Activated naive CD4-positive, alpha-beta T cell treated with anti-CD3 and anti-CD28 coated beads, Interleukin-2, amount 50 U/mL, for 72 hours (primary cell): Measurements from ENCODE around the gene MAPK7. TPM values are rescaled to one million over a fixed set of nuclear protein-coding genes. Genes with fewer than 3 reads are reported as not detected.

Experiments
- ATAC-seq, 2 donors: fragments of 150-1000 bp; cut with Tn5 transposase; 2 replicates each; pipeline ENCODE4 v1.10.0; 2021; ENCODE audit warnings: mild to moderate bottlenecking in 2 of 2, moderate library complexity in 2 of 2
- DNase-seq, 2 donors: peaks; one replicate each; pipeline ENCODE4 v3.0.0; 2021 to 2022; ENCODE audit warnings: low spot score in 2 of 2
- H3K27ac Mint-ChIP-seq, 2 donors: one replicate each; pipeline ENCODE4 v1.8.0; 2022; ENCODE audit warnings: mild to moderate bottlenecking in 2 of 2, mixed read lengths in 2 of 2
- H3K36me3 Mint-ChIP-seq, 2 donors: one replicate each; pipeline ENCODE4 v1.8.0; 2022; ENCODE audit warnings: mixed read lengths in 2 of 2
- H3K9me3 Mint-ChIP-seq, 2 donors: one replicate each; pipeline ENCODE4 v1.8.0; 2022; ENCODE audit warnings: mixed read lengths in 2 of 2
- total RNA-seq, 2 donors: library from RNA; stranded (reverse); gene quantifications; one replicate each; pipeline ENCODE4 v1.2.3, GENCODE V29; 2022

Gene MAPK7
- total RNA-seq, 2 donors from 2014 or later: 9.1 to 33.4 TPM

DNA sequence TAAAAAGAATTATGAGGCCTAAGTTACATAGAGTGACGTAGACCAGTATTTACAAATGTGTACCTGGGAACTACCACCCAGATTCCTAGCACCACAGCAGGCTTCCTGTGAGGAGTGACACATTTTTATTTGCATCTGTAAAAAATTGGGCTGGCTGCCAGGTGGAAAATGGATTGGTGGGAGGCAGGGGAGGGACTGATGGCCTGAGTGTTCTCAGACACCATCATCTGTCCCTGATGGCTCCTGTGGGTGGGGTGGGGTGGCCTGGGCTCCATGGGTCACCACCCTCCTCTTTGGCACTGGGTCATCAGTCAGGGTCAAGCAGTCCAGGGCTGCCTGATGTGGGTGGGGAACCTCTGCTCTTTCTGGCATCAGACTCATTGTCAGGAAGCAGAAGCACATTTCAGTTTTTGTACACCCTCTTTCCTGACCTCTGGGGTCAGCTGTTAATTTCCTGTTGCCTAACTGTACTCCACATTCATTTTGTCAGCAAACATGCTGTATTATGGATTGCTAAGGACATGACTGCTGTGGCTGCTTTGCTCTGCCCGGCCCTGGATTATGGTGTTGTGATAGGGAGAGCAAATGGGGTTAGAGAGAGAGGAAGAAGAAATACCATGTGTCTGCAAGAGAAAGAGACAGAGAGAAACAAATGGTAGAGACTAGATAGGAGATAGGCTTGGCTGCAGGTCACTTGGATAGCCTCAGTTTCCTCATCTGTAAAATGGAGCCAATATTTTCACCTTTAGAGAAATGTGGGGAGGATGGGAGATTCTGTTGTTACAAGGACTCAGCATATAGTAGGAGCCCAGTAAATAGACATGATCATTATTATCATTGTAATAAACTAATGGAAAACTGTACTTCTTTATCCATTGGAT is 20.2 kb downstream of the MAPK7 start:
- DNase-seq (no peak), ATAC-seq (no peak)
- Mint-ChIP-seq H3K36me3 (no peaks in the 10 kb centered on the region), H3K27ac (no peak overlapping the region), H3K9me3 (no peaks in the 10 kb centered on the region)

- DNase-seq (no peak), ATAC-seq (no peak)
- Mint-ChIP-seq H3K36me3 (no peaks in the 10 kb centered on the region), H3K9me3 (no peaks in the 10 kb centered on the region), H3K27ac (no peak overlapping the region)
These were observed 21.6 kb downstream of the MAPK7 start for GRCh38 chr17:19399750-19400450.

DNA sequence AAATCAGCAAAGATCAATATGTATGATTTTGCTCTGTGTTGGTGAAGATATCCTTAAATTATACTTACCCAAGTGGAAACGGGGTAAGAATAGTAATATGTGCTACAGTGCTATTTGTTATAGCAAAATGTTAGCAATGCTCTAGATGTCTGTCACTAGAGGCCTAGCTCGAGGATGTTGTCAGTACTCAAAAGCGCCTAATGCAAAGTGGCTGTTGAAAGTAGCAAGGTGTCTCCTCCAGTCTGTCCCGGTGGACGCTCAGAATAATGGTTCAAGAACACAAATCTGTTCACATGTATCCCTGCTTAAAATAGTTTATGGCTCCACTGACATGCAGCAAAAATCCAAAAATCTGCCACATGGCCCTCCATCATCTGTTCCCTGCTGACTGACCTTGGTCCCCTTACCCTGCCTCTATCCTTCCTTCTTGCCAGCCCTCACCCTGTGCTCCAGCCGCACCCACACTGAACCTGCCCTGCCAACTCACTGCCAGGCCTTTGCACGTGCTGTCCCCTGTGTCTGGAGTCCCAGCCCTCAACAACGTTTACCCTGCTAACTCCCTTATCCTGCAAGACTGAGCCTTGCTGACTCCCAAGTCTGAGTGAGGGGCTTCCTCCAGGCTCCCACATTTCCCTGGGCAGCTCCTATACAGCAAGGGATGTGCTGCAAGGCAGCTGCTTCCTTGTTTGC is 23.2 kb downstream of the MAPK7 start:
- Mint-ChIP-seq H3K9me3 (no peaks in the 10 kb centered on the region), H3K27ac (peak overlapping the region in 1 of 2 donors; percentile 33)
- no peak for ATAC-seq

DNA sequence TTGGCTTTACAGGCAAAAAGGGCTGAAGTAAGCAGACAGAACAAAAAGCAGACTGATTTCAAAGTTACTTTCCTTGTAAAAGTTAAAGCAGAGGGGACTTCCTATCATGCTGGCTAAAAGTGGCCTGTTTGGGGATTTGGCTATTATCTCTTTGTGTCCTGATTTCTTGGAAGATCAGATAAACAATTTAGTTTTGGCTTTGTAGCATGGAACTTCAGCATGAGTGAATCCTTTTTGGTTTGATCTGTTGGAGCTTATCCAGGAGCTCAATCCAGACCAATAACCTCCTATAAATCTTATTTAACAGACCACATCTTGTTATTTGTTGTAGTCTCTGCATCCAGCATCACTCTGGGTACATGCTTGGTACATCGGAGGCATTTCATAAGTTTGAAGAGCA is 23.9 kb downstream of the MAPK7 start:
- no peak overlapping the region for H3K27ac Mint-ChIP-seq

More for the DNA sequence above, 23.2 kb downstream of the MAPK7 start:
- no peaks in the 10 kb centered on the region for H3K36me3 Mint-ChIP-seq
- no peak for DNase-seq

DNA sequence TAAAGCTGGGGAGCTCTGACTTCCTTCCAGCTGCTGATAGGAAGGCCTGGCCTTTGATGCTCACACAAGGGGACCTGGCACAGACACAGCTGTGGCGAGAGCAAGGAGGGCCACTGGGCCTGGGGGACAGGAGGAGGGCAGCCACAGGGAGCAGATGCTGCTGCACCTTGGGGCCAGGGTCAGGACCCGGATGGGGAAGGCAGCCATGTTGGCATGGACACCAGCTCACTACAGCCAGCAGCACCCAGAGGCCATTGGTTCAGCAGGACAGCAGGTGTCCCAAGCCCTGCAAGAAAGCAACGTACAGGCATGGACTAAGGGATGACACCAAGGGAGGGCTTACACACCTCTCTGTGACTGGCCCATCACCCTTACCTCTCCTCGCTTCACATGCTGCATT is 24.7 kb downstream of the MAPK7 start:
- no peak for ATAC-seq
- no peak overlapping the region for H3K27ac Mint-ChIP-seq
- H3K36me3 Mint-ChIP-seq: no peaks in the 10 kb centered on the region
- DNase-seq: no peak
- no peaks in the 10 kb centered on the region for H3K9me3 Mint-ChIP-seq

More for the DNA sequence above, 23.9 kb downstream of the MAPK7 start:
- Mint-ChIP-seq H3K36me3 (no peaks in the 10 kb centered on the region), H3K9me3 (no peaks in the 10 kb centered on the region)
- ATAC-seq (no peak), DNase-seq (no peak)

GRCh38 chr17:19404264-19404663 is 26.0 kb downstream of the MAPK7 start:
- H3K9me3 Mint-ChIP-seq: no peaks in the 10 kb centered on the region
- H3K36me3 Mint-ChIP-seq: no peaks in the 10 kb centered on the region
- ATAC-seq (no peak), DNase-seq (no peak)
- no peak overlapping the region for H3K27ac Mint-ChIP-seq

- H3K36me3 Mint-ChIP-seq: no peaks in the 10 kb centered on the region
- no peaks in the 10 kb centered on the region for H3K9me3 Mint-ChIP-seq
- DNase-seq: no peak
- ATAC-seq: no peak
- no peak overlapping the region for H3K27ac Mint-ChIP-seq
These were observed 26.8 kb downstream of the MAPK7 start for GRCh38 chr17:19405114-19405513.

DNA sequence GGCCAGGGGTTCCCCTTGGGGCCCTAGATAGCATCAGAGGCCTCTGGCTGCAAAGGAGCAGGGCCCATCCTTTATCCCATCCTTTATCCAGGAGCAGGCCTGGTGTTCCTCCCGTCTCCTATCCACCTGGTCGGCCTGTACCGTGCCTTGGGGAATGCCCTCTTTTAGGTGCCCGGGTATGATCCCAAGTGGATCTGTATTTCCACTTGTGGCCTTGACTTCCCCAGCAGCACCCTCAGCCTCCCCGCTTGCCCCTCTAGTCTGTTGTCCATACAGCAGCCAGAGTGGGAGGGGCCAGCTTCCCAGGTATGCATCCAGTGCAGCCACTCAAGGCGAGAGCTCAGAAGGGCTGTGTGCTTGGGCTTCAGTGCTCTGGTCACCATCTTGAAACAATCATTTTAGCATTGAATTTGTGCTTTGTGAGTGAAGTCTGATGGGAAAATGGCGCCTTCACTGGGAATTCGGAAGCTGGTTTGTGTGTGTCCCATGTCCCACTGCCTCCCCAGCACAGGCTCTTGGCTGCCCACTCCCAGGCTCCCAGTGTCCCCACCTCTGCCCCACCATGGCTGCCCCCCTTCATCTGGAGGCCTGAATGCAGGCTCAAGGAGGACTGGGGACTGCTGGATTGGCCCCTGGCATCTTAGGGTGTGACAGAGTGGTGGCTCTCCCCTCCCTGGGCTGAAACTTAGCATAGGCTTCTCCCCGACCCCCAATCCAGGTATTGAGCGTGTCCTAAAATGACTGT is 29.5 kb downstream of the MAPK7 start:
- no peaks in the 10 kb centered on the region for H3K36me3 Mint-ChIP-seq
- H3K27ac Mint-ChIP-seq: no peak overlapping the region
- DNase-seq (no peak), ATAC-seq (no peak)
- no peaks in the 10 kb centered on the region for H3K9me3 Mint-ChIP-seq

DNA sequence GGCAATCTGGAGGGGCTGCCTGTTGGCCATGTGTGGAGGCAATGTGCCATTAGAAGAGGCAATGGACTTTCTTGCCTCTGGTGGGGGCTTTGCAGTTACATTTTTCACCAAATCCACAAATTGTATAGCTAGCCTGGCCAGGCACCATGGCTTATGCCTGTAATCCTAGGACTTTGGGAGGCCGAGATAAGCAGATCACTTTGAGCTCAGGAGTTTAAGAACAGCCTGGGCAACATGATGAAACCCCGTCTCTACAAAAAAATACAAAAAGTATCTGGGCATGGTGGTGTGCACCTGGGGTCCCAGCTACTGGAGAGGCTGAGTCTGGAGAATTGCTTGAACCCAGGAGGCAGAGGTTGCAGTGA is 30.0 kb downstream of the MAPK7 start:
- H3K36me3 Mint-ChIP-seq: no peaks in the 10 kb centered on the region
- H3K9me3 Mint-ChIP-seq: no peaks in the 10 kb centered on the region
- no peak overlapping the region for H3K27ac Mint-ChIP-seq
- DNase-seq (no peak), ATAC-seq (no peak)

DNA sequence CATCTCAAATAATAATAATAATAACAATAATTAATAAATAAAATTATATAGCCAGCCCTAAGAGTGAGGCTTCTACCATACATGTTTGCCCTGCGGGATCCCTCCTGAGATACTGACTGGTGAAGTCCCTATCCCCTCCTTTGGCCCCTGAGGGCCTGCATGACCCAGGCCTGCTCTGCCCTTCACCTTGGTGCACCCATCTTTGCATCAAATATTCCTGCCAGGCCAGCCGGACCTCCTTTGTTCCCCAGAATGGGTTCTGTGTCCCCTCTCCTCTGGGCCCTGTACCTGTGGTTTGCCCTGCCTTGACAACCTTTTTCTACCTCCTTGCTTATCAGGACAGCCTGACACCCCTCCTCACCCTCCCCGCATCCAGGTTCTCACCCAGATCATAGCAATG is 30.8 kb downstream of the MAPK7 start:
- Mint-ChIP-seq H3K27ac (no peak overlapping the region), H3K36me3 (no peaks in the 10 kb centered on the region), H3K9me3 (no peaks in the 10 kb centered on the region)
- DNase-seq (no peak), ATAC-seq (no peak)

GRCh38 chr17:19409509-19409908 is 31.2 kb downstream of the MAPK7 start:
- H3K27ac Mint-ChIP-seq: no peak overlapping the region
- ATAC-seq: peak; percentile 29 to 63
- DNase-seq: no peak
- no peaks in the 10 kb centered on the region for H3K9me3 Mint-ChIP-seq
- no peaks in the 10 kb centered on the region for H3K36me3 Mint-ChIP-seq

DNA sequence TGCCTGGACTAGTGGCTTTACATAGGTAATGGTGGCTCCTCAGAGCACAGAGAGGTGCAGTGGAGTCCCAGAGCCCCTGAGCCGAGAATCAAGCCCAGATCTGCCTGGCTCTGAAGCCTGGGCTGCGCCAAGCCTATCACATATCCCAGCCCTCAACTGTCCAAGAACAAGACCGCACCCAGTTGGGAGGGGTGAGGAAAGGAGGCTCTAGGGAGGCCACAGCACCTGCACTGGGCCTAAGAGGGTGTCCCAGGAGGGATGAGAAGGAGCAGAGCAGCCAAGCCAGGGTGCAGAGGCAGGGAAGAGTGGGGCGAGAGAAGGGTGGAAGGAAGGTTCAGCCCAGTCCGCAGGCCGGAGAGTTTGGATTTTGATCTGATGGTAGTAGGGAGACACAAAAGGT is 31.8 kb downstream of the MAPK7 start:
- DNase-seq (no peak), ATAC-seq (no peak)
- H3K9me3 Mint-ChIP-seq: no peaks in the 10 kb centered on the region
- H3K27ac Mint-ChIP-seq: no peak overlapping the region
- no peaks in the 10 kb centered on the region for H3K36me3 Mint-ChIP-seq

DNA sequence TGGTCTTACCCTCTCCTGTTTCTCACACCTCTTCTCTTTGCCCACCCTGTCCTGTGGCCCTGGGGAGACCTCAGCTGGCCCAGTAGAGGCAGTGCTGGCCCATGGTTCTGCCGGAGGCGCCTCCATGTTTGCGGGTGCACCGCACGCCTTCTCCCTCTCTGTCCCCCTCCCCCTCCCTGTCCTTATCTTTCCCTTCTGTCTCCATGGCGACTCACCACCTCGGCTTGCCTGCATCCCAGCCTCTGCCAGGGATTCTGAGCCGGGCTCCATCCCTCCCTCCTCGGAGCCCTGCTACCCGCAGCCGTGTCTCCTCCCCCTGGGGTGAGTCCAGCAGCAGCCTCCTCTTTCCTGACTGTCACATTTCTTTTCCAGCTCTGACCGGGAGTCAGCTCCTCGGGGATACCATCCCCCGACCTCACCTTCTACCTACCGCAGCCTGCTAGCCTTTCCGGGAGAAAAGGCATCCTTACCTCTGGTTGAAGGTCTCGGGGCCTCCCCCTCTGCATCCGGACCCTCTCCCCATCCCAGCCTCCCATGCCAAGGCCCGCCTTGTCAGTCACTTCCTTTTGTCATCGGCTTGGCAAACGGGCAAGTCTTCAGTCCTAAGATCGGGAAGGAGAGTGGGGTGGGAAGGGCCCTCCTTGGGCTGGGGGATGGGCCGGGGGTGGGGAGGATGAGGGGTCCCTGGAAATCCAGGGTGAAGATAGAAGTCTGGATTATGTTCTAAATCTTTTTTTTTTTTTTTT is 32.8 kb downstream of the MAPK7 start, which contains the start of gene RNF112:
TSS of gene RNF112 (plus strand) at position 358 of the 746 bp plus-strand sequence. CDS start at position 535, 177 bp downstream.
- Mint-ChIP-seq H3K36me3 (no peaks in the 10 kb centered on the region), H3K9me3 (no peaks in the 10 kb centered on the region), H3K27ac (no peak within 1 kb of the TSS)
- no peak for DNase-seq
- no peak for ATAC-seq

DNA sequence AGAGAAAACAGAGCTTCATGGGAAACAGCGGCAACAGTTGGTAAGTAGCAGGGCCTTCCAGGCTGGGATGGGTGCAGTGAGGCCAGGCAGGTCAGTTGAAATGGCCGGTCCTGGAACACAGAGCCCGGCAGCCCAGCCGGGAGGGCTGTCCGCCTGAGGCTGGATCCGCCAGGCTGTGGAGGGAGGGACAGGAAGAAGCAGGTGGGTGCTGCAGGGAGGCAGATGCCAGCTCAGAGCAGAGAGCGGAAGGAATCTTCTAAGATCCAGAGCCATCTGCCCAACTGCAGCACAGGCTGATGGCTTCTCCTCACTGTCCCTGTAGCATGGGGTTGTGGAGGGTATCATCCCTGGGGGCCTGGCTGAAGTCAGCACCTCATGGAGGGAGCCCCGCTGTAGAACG is 33.3 kb downstream of the MAPK7 start:
- H3K36me3 Mint-ChIP-seq: no peaks in the 10 kb centered on the region
- H3K9me3 Mint-ChIP-seq: no peaks in the 10 kb centered on the region
- no peak for ATAC-seq
- H3K27ac Mint-ChIP-seq: no peak overlapping the region
- no peak for DNase-seq

GRCh38 chr17:19412510-19412909 is 34.2 kb downstream of the MAPK7 start:
- DNase-seq (no peak), ATAC-seq (no peak)
- Mint-ChIP-seq H3K9me3 (no peaks in the 10 kb centered on the region), H3K27ac (no peak overlapping the region), H3K36me3 (no peaks in the 10 kb centered on the region)

DNA sequence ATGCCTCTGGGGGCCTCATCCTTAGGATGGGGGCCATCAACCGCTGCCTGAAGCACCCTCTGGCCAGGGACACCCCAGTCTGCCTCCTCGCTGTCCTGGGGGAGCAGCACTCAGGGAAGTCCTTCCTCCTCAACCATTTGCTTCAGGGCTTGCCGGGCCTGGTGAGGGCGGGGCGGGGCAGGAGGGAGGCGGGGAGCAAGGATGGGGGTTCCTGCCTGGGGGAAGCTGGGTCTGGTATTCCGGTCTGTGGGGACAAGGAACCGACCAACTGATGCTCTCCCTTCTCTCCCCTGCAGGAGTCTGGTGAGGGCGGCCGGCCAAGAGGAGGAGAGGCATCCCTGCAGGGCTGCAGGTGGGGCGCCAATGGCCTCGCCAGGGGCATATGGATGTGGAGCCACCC is 34.7 kb downstream of the MAPK7 start:
- no peaks in the 10 kb centered on the region for H3K36me3 Mint-ChIP-seq

More for the DNA sequence above, 34.7 kb downstream of the MAPK7 start:
- Mint-ChIP-seq H3K9me3 (no peaks in the 10 kb centered on the region), H3K27ac (no peak overlapping the region)
- ATAC-seq (no peak), DNase-seq (no peak)
